Stimulated activated CD4-positive, alpha-beta T cell treated with anti-CD3 and anti-CD28 coated beads, Interleukin-1b, Interleukin-23, amount 100 ng/mL, for 24 hours (primary cell): ENCODE measurements around the gene KCNK6.
A peak's percentile ranks its signal among the peaks of the same experiment; 100 is the strongest.
"Not testable (repeated sequence)": the region's sequence is repeated elsewhere in the genome, so short reads cannot be mapped to it uniquely, and the experiment has no call there.

Experiments used
- DNase-seq, 4 experiments: peaks; one replicate each; pipeline ENCODE4 v3.0.0-alpha.2; 2020; ENCODE audit warnings: low read depth in 4 of 4, low spot score in 1 of 4

KCNK6 gene

GRCh38 chr19:38360839-38361631 lies 41.4 kb downstream of the KCNK6 start:
- DNase-seq, result no peak

GRCh38 chr19:38361633-38362075 lies 42.0 kb downstream of the KCNK6 start:
- DNase-seq, result peak; percentile 19 to 76 (median 46)

- DNase-seq, result peak; percentile 53 to 88 (median 56)
These were observed 42.7 kb downstream of the KCNK6 start for GRCh38 chr19:38362076-38362945.

- DNase-seq, result not testable (repeated sequence)
These were observed 43.5 kb downstream of the KCNK6 start for GRCh38 chr19:38362946-38363688.

GRCh38 chr19:38367041-38367440 lies 47.4 kb downstream of the KCNK6 start:
- DNase-seq, result no peak

GRCh38 chr19:38369584-38369983 lies 49.9 kb downstream of the KCNK6 start:
- DNase-seq, result no peak

- DNase-seq, result no peak
These were observed 50.7 kb downstream of the KCNK6 start for GRCh38 chr19:38370299-38370698.

- no peak for DNase-seq
These were observed 51.4 kb downstream of the KCNK6 start for GRCh38 chr19:38371081-38371480.

- no peak for DNase-seq
These were observed 54.3 kb downstream of the KCNK6 start for GRCh38 chr19:38373907-38374331.

- DNase-seq, result peak; percentile 90 to 98 (median 94)
These were observed 54.9 kb downstream of the KCNK6 start, which contains the start of gene PSMD8 for GRCh38 chr19:38374332-38375097. Gene PSMD8, plus strand, starts transcription at chr19:38374571. Its CDS starts 31 bp downstream, at chr19:38374602.

GRCh38 chr19:38375098-38375493 lies 55.5 kb downstream of the KCNK6 start:
- DNase-seq, result no peak

GRCh38 chr19:38375748-38376147 lies 56.1 kb downstream of the KCNK6 start:
- DNase-seq, result no peak

GRCh38 chr19:38376576-38376975 lies 56.9 kb downstream of the KCNK6 start:
- DNase-seq, result no peak

GRCh38 chr19:38377052-38377451 lies 57.4 kb downstream of the KCNK6 start:
- DNase-seq, result no peak

- DNase-seq, result no peak
These were observed 59.2 kb downstream of the KCNK6 start for GRCh38 chr19:38378866-38379265.

- no peak for DNase-seq
These were observed 61.5 kb downstream of the KCNK6 start for GRCh38 chr19:38381138-38381537.
